H1 (cell line): ENCODE data around the gene NCAPD3. TPM values are rescaled to one million over a fixed set of nuclear protein-coding genes. Genes with fewer than 3 reads are reported as not detected.

Experiments
- CTCF ChIA-PET: fragments of 300-600 bp; sonication (Branson Sonifier 250); formaldehyde crosslinking; loops from one replicate; lab custom pipeline; 2021; ENCODE audit not compliant: partially characterized antibody; lab: Charles Lee
- POLR2A ChIA-PET: fragments of 300-600 bp; sonication (Branson Sonifier 250); formaldehyde crosslinking; loops from one replicate; lab custom pipeline; 2021; ENCODE audit warnings: inconsistent platforms; ENCODE audit not compliant: partially characterized antibody; lab: Charles Lee
- DNase-seq, 2 experiments: peaks; one replicate each; pipeline versions ENCODE4 v3.0.0 to v3.0.0-alpha.2; 2010 to 2022; ENCODE audit warnings: low spot score in 2 of 2, low read depth in 1 of 2, mixed read lengths in 1 of 2
- FAIRE-seq: peaks from 2 replicates; lab custom pipeline; 2011; peaks lifted over from hg19 to GRCh38; lab: Jason Lieb, UNC
- H2AFZ ChIP-seq: 2 replicates; pipeline ENCODE4 v1.8.1; 2012; ENCODE audit warnings: low read length, inconsistent platforms
- H2AK5ac ChIP-seq: 2 replicates; pipeline ENCODE4 v1.6.1; 2013; ENCODE audit warnings: low read depth, low read length
- H2BK120ac ChIP-seq: replicated peaks from 2 replicates; pipeline ENCODE3; 2013; ENCODE audit warnings: low read depth, low read length, inconsistent platforms
- H2BK12ac ChIP-seq: 2 replicates; pipeline ENCODE4 v1.6.1; 2013; ENCODE audit warnings: low read depth, low read length
- H2BK15ac ChIP-seq: 2 replicates; pipeline ENCODE4 v1.6.1; 2013; ENCODE audit warnings: low read length
- H2BK20ac ChIP-seq: 2 replicates; pipeline ENCODE4 v1.6.1; 2013; ENCODE audit warnings: low read length
- H2BK5ac ChIP-seq: 2 replicates; pipeline ENCODE4 v1.6.1; 2013; ENCODE audit warnings: low read depth, low read length
- H3K14ac ChIP-seq: 2 replicates; pipeline ENCODE4 v1.6.1; 2013; ENCODE audit warnings: inconsistent platforms; ENCODE audit not compliant: insufficient read length
- H3K18ac ChIP-seq: 2 replicates; pipeline ENCODE4 v1.6.1; 2013; ENCODE audit warnings: low read length; ENCODE audit errors: extremely low read depth
- H3K23ac ChIP-seq: 2 replicates; pipeline ENCODE4 v1.6.1; 2013; ENCODE audit warnings: inconsistent platforms; ENCODE audit not compliant: insufficient read length
- H3K23me2 ChIP-seq: 2 replicates; pipeline ENCODE4 v1.6.1; 2013; ENCODE audit warnings: low read depth, low read length
- H3K27ac ChIP-seq: 2 replicates; pipeline ENCODE4 v1.6.1; 2011; ENCODE audit warnings: low read depth, low read length, inconsistent platforms
- H3K27me3 ChIP-seq, 4 experiments: replicated peaks in 1 of 4; 1 replicate in 1 of 4; 2 replicates in 3 of 4; pipeline versions ENCODE4 v1.6.1 to v1.8.1; 2011 to 2013; ENCODE audit warnings: low read length in 3 of 4, mild to moderate bottlenecking in 3 of 4, inconsistent platforms in 2 of 4, mixed read lengths in 2 of 4, moderate library complexity in 1 of 4; ENCODE audit not compliant: control insufficient read depth in 3 of 4, insufficient read depth in 3 of 4; ENCODE audit errors: extremely low read depth in 1 of 4
- H3K36me3 ChIP-seq, 4 experiments: 2 replicates each; pipeline versions ENCODE4 v1.6.1 to v1.8.1; 2011 to 2013; ENCODE audit warnings: mild to moderate bottlenecking in 4 of 4, low read length in 3 of 4, moderate library complexity in 2 of 4, control low read depth in 1 of 4, inconsistent platforms in 1 of 4; ENCODE audit not compliant: insufficient read depth in 4 of 4, control insufficient read depth in 2 of 4
- H3K4ac ChIP-seq: replicated peaks from 2 replicates; pipeline ENCODE3; 2013; ENCODE audit warnings: low read length, low read depth, mixed read lengths, inconsistent platforms; ENCODE audit not compliant: insufficient read length
- H3K4me1 ChIP-seq, 4 experiments: replicated peaks in 1 of 4; 1 replicate in 1 of 4; 2 replicates in 3 of 4; pipeline versions ENCODE4 v1.6.1 to v1.8.1; 2011 to 2013; ENCODE audit warnings: low read length in 3 of 4, inconsistent platforms in 2 of 4, mixed read lengths in 1 of 4; ENCODE audit not compliant: insufficient read depth in 4 of 4, control insufficient read depth in 3 of 4
- H3K4me2 ChIP-seq, 2 experiments: 2 replicates each; pipeline versions ENCODE4 v1.6.1 to v1.8.1; 2011 to 2013; ENCODE audit warnings: low read depth in 2 of 2, low read length in 2 of 2, control low read depth in 1 of 2, inconsistent platforms in 1 of 2, mild to moderate bottlenecking in 1 of 2; ENCODE audit not compliant: insufficient read depth in 1 of 2
- H3K4me3 ChIP-seq, 4 experiments: fragments of 200-600, 300-600 bp in 1 of 4; sonication (generic), shearing (Covaris generic), sonication (Bioruptor Twin) in 1 of 4; 2 replicates each; pipeline versions ENCODE4 v1.5.1 to v1.8.1; 2011 to 2016; ENCODE audit warnings: low read length in 4 of 4, low read depth in 3 of 4, control low read depth in 2 of 4, inconsistent platforms in 2 of 4, mild to moderate bottlenecking in 2 of 4, mixed read lengths in 1 of 4, moderate library complexity in 1 of 4; ENCODE audit not compliant: insufficient read depth in 2 of 4; ENCODE audit errors: extremely low read depth in 1 of 4
- H3K56ac ChIP-seq: replicated peaks from 2 replicates; pipeline ENCODE3; 2013; ENCODE audit warnings: low read depth, mild to moderate bottlenecking, mixed read lengths, low read length, inconsistent platforms; ENCODE audit not compliant: insufficient read length
- H3K79me1 ChIP-seq: 2 replicates; pipeline ENCODE4 v1.6.1; 2013; ENCODE audit warnings: low read depth, low read length, control low read depth
- H3K79me2 ChIP-seq, 2 experiments: 2 replicates each; pipeline versions ENCODE4 v1.6.1 to v1.8.1; 2012 to 2013; ENCODE audit warnings: low read length in 2 of 2, mild to moderate bottlenecking in 2 of 2, inconsistent platforms in 1 of 2; ENCODE audit not compliant: insufficient read depth in 2 of 2, control insufficient read depth in 1 of 2
- H3K9ac ChIP-seq, 4 experiments: replicated peaks in 1 of 4; 1 replicate in 1 of 4; 2 replicates in 3 of 4; pipeline versions ENCODE4 v1.6.1 to v1.8.1; 2011 to 2013; ENCODE audit warnings: low read depth in 3 of 4, low read length in 3 of 4, control low read depth in 2 of 4, mild to moderate bottlenecking in 2 of 4, moderate library complexity in 2 of 4, inconsistent platforms in 1 of 4; ENCODE audit errors: extremely low read depth in 1 of 4
- H3K9me3 ChIP-seq, 2 experiments: 2 replicates each; pipeline versions ENCODE4 v1.6.1 to v1.8.1; 2012 to 2013; ENCODE audit warnings: mild to moderate bottlenecking in 2 of 2, moderate library complexity in 2 of 2, control low read depth in 1 of 2, inconsistent platforms in 1 of 2, low read depth in 1 of 2, low read length in 1 of 2, mixed read lengths in 1 of 2; ENCODE audit not compliant: insufficient read depth in 2 of 2
- H4K20me1 ChIP-seq, 2 experiments: replicated peaks in 1 of 2; 2 replicates each; pipeline versions ENCODE3 to v1.8.1; 2011 to 2013; ENCODE audit warnings: inconsistent platforms in 2 of 2, low read length in 2 of 2, mild to moderate bottlenecking in 1 of 2; ENCODE audit not compliant: insufficient read depth in 2 of 2, control insufficient read depth in 1 of 2
- H4K5ac ChIP-seq: 2 replicates; pipeline ENCODE4 v1.6.1; 2013; ENCODE audit warnings: low read length, low read depth, mixed read lengths, inconsistent platforms; ENCODE audit not compliant: insufficient read length
- H4K8ac ChIP-seq: 2 replicates; pipeline ENCODE4 v1.8.0; 2013; ENCODE audit warnings: mild to moderate bottlenecking, moderate library complexity, low read length, inconsistent platforms; ENCODE audit not compliant: insufficient read depth; ENCODE audit errors: extremely low read depth
- H4K91ac ChIP-seq: replicated peaks from 2 replicates; pipeline ENCODE3; 2013; ENCODE audit warnings: low read length, mixed read lengths, inconsistent platforms; ENCODE audit not compliant: insufficient read length
- KDM5A ChIP-seq: fragments of 200-600 bp; IDR thresholded peaks from 2 replicates; pipeline ENCODE4 v1.7.1; 2012; ENCODE audit warnings: mild to moderate bottlenecking, low read length, inconsistent platforms, mixed read lengths
- RAD21 ChIP-seq, 2 experiments: IDR thresholded peaks in 1 of 2; conservative IDR thresholded peaks in 1 of 2; 2 replicates each; pipeline ENCODE4 v1.6.1; 2011; ENCODE audit warnings: low read depth in 2 of 2, low read length in 2 of 2, improper control_type of control experiment in 1 of 2, inconsistent platforms in 1 of 2, mild to moderate bottlenecking in 1 of 2, moderate library complexity in 1 of 2
- SIN3A ChIP-seq, 2 experiments: IDR thresholded peaks in 1 of 2; conservative IDR thresholded peaks in 1 of 2; 2 replicates each; pipeline ENCODE4 v1.6.1; 2011 to 2012; ENCODE audit warnings: low read length in 2 of 2, improper control_type of control experiment in 1 of 2, low read depth in 1 of 2, mild to moderate bottlenecking in 1 of 2
- SRF ChIP-seq: IDR thresholded peaks from 2 replicates; pipeline ENCODE4 v1.6.1; 2011; ENCODE audit warnings: mild to moderate bottlenecking, low read depth, low read length, moderate library complexity
- YY1 ChIP-seq: IDR thresholded peaks from 2 replicates; pipeline ENCODE4 v1.6.1; 2011; ENCODE audit warnings: low read depth, mild to moderate bottlenecking, low read length
- WGBS, 2 experiments: shearing (Covaris generic) in 1 of 2; methylation state at CpG; one replicate each; pipeline versions ENCODE4 v1.1.6 to v1.1.7; 2013 to 2015; ENCODE audit warnings: low lambda C conversion rate in 2 of 2, mixed read lengths in 2 of 2, inconsistent platforms in 1 of 2, low coverage in 1 of 2, missing lambda C conversion rate in 1 of 2; ENCODE audit not compliant: insufficient replicate concordance in 2 of 2, insufficient coverage in 1 of 2, insufficient read length in 1 of 2; ENCODE audit errors: extremely low coverage in 1 of 2, missing lambda C conversion rate in 1 of 2; 5-methylcytosine and 5-hydroxymethylcytosine counted together
- polyA plus RNA-seq, 7 experiments: library from polyadenylated mRNA; depleted of rRNA in 3 of 7; stranded (reverse) in 5 of 7; unstranded in 2 of 7; fragments of >200 nt in 5 of 7; fragments of 200-250 nt in 2 of 7; gene quantifications; 1 replicate in 5 of 7; 2 replicates in 1 of 7; 4 replicates in 1 of 7; pipeline versions ENCODE4 v1.2.1 to v1.2.3, GENCODE V29; 2011 to 2013; ENCODE audit warnings: missing spikeins in 2 of 7, mixed read lengths in 2 of 7
- total RNA-seq: library from RNA; stranded (reverse); fragmentation: NEBNext Ultra II Directional; extraction: Animal tissue kit (Norgen Biotek cat#: 25700); gene quantifications from 2 replicates; pipeline ENCODE4 v1.2.1, GENCODE V29; 2021
- TF ChIP-seq, protein P1 (sequence below): IDR thresholded peaks from 2 replicates; pipeline ENCODE4 v1.6.1; 2011; ENCODE audit warnings: low read depth, mild to moderate bottlenecking, low read length; ENCODE audit not compliant: insufficient read depth
- TF ChIP-seq, protein P2 (sequence below): IDR thresholded peaks from 2 replicates; pipeline ENCODE4 v1.6.1; 2012; ENCODE audit warnings: inconsistent platforms
- TF ChIP-seq, protein P3 (sequence below), 3 experiments: IDR thresholded peaks; 1 replicate in 2 of 3; 2 replicates in 1 of 3; pipeline versions ENCODE4 v1.5.1 to v1.6.1; 2011; ENCODE audit warnings: low read length in 3 of 3, mild to moderate bottlenecking in 3 of 3, inconsistent platforms in 2 of 3, low read depth in 1 of 3, moderate library complexity in 1 of 3; ENCODE audit not compliant: insufficient read depth in 1 of 3; ENCODE audit errors: control extremely low read depth in 1 of 3

The NCAPD3 gene
- total and polyA plus RNA-seq, 2 of the 8 experiments (the other 6 are each of a cell fraction or from before 2014, with no cell fraction given) = 26.5 to 55.2 TPM

DNA sequence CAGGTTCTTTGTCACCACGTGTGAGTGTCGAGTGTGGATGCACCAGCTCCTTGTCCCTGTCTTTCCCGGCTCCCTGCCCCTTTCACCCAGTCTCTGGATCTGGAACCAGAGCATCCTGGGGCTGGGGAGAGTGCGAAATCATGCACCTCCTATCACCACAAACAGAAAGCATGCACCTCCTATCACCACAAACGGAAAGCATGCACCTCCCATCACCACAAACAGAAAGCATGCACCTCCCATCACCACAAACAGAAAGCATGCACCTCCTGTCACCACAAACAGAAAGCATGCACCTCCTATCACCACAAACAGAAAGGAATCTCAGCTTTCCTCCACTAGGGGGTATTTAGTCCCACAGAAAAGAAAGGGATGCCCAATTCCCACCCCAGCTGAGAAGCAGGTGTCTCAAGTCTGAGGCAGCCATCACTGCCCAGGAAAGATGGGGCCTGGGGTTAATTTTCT, 46.5 kb upstream of the NCAPD3 start:
- POLR2A ChIA-PET = interaction anchor here (0.6 to 1.3 kb wide), 5 partner anchors 13 to 191 kb away, joined by 3 to 4 read pairs (median 3); partner anchors contain the start of gene ACAD8
- peak; percentile 75 for FAIRE-seq
- CTCF ChIA-PET = interaction anchor here (0.7 to 12.0 kb wide), 10 partner anchors 7 to 599 kb away, joined by 3 to 114 read pairs (median 4); no protein-coding TSS in a partner anchor

More for the DNA sequence above, 46.5 kb upstream of the NCAPD3 start:
- Histone ChIP-seq H3K79me2 (peaks cover 3 to 80% of the 10 kb centered on the region in 2 experiments; a peak in 3 of 4 replicates), H3K23ac (no peak overlapping the region), H3K9ac (no peak overlapping the region), H2BK5ac (peak overlapping the region; percentile 81; the same call in 1 of the 2 replicates), H3K18ac (peak overlapping the region; percentile 57; the same call in 1 of the 2 replicates), H4K91ac (peak overlapping the region; percentile 20), H3K23me2 (peaks cover 3% of the 10 kb centered on the region), H3K4ac (no peak overlapping the region), H3K36me3 (no peaks in the 10 kb centered on the region), H4K20me1 (no peaks in the 10 kb centered on the region), H4K8ac (no peak overlapping the region), H3K4me3 (no peak overlapping the region), H4K5ac (no peak overlapping the region), H2BK12ac (peak overlapping the region; percentile 52; the same call in 1 of the 2 replicates), H3K14ac (no peak overlapping the region), H3K4me2 (no peak overlapping the region), H2BK15ac (peak overlapping the region; percentile 62), H2BK20ac (peak overlapping the region; percentile 2; the same call in 1 of the 2 replicates), H3K4me1 (peaks cover 17 to 36% (median 21%) of the 10 kb centered on the region in 4 experiments), H3K79me1 (peaks cover 3% of the 10 kb centered on the region; the same call in 1 of the 2 replicates), H3K27ac (no peak overlapping the region), H3K56ac (no peak overlapping the region), H3K27me3 (no peaks in the 10 kb centered on the region; a peak in 1 of 7 replicates), H2AFZ (no peak overlapping the region), H2AK5ac (peak overlapping the region; percentile 91; the same call in 1 of the 2 replicates), H2BK120ac (no peak overlapping the region), H3K9me3 (no peaks in the 10 kb centered on the region)
- TF ChIP-seq SRF (no peak), RAD21 (IDR thresholded peaks at IDR 0.05 in 1 of 2, conservative IDR thresholded peaks at IDR 0.05 in 1 of 2; ENCODE audit: low read depth in 2 of 2, low read length in 2 of 2) (peak; percentile 47 to 59), KDM5A (no peak), YY1 (peak; percentile 72), SIN3A (conservative IDR thresholded peaks at IDR 0.05 in 1 of 2, IDR thresholded peaks at IDR 0.05 in 1 of 2; ENCODE audit: low read depth in 1 of 2, low read length in 2 of 2) (0 out of 4 replicates have a peak, but pooled peaks have one; percentile 64 to 65)
- TF ChIP-seq, protein P1, sequence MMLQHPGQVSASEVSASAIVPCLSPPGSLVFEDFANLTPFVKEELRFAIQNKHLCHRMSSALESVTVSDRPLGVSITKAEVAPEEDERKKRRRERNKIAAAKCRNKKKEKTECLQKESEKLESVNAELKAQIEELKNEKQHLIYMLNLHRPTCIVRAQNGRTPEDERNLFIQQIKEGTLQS = no peak
- TF ChIP-seq, protein P2, sequence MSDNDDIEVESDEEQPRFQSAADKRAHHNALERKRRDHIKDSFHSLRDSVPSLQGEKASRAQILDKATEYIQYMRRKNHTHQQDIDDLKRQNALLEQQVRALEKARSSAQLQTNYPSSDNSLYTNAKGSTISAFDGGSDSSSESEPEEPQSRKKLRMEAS = peak; percentile 78
- TF ChIP-seq, protein P3, sequence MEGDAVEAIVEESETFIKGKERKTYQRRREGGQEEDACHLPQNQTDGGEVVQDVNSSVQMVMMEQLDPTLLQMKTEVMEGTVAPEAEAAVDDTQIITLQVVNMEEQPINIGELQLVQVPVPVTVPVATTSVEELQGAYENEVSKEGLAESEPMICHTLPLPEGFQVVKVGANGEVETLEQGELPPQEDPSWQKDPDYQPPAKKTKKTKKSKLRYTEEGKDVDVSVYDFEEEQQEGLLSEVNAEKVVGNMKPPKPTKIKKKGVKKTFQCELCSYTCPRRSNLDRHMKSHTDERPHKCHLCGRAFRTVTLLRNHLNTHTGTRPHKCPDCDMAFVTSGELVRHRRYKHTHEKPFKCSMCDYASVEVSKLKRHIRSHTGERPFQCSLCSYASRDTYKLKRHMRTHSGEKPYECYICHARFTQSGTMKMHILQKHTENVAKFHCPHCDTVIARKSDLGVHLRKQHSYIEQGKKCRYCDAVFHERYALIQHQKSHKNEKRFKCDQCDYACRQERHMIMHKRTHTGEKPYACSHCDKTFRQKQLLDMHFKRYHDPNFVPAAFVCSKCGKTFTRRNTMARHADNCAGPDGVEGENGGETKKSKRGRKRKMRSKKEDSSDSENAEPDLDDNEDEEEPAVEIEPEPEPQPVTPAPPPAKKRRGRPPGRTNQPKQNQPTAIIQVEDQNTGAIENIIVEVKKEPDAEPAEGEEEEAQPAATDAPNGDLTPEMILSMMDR (IDR thresholded peaks at IDR 0.05; ENCODE audit: control extremely low read depth in 1 of 3, insufficient read depth in 1 of 3, low read depth in 1 of 3, low read length in 3 of 3) = peak in 2 of 3 experiments; percentile 36 to 60; a peak in 3 of 4 replicates
- 64% methylated on average over 5 of the region's 5 CpGs; no CpG with 5 or more reads in 1 of the 2 experiments for WGBS, 2 experiments
- no peak for DNase-seq
